ENCODE measurements around the gene VEPH1. TPM values are rescaled to one million over a fixed set of nuclear protein-coding genes. Genes with fewer than 3 reads are reported as not detected.

VEPH1 gene
- total and polyA plus RNA-seq, 3 donors from 2014 or later, result 2.7 to 8.1 (median 3.0) TPM

DNA sequence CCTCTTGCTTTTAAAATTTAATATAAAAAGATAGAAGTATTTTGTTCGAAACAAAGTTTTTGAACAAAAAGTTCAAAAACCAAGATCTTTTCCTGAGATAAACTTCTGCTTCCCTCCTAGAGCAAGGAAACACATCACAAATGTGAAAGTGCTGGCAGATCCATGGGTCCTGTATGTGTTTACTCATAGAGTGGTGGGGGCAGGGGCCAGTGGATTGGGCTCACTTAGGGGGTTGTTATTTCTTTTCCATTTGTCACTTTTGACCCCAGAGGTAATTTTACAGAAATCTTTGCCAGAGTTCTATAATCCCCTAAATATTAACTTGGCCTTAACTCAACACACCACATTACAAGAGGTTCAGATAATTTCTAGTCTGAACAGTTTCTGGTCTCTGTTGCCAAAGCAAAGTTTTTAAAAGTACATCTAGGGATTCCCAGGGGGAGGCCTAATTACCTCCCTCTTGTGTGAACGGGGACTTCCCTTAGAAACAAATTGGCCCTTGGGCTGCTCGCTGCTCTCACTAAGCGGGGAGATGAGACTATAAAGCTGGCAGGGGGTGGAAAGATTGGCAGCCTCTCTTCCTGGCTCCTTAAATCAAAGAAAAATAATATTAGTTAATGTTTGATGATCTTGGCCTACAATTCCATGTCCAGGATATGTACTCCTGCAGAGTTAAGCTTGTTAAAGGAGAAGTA, 133.3 kb downstream of the VEPH1 start:
- Histone ChIP-seq H3K27me3 (no peaks in the 10 kb centered on the region), H3K36me3 (ENCODE audit: low read depth, missing control alignments) (no peaks in the 10 kb centered on the region), H3K4me3 (no peak overlapping the region), H3K9me3 (no peaks in the 10 kb centered on the region), H3K27ac (no peak overlapping the region), H3K4me1 (peaks cover 4% of the 10 kb centered on the region)
- intact Hi-C loops (cut with DNase I; ENCODE audit: low total_unique reads), result no loop called here
- peak; percentile 33 for DNase-seq
- no peak for TF ChIP-seq POLR2A (IDR thresholded peaks at IDR 0.05)
- TF ChIP-seq, protein P1, sequence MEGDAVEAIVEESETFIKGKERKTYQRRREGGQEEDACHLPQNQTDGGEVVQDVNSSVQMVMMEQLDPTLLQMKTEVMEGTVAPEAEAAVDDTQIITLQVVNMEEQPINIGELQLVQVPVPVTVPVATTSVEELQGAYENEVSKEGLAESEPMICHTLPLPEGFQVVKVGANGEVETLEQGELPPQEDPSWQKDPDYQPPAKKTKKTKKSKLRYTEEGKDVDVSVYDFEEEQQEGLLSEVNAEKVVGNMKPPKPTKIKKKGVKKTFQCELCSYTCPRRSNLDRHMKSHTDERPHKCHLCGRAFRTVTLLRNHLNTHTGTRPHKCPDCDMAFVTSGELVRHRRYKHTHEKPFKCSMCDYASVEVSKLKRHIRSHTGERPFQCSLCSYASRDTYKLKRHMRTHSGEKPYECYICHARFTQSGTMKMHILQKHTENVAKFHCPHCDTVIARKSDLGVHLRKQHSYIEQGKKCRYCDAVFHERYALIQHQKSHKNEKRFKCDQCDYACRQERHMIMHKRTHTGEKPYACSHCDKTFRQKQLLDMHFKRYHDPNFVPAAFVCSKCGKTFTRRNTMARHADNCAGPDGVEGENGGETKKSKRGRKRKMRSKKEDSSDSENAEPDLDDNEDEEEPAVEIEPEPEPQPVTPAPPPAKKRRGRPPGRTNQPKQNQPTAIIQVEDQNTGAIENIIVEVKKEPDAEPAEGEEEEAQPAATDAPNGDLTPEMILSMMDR (IDR thresholded peaks at IDR 0.05), result no peak
- 43% methylated on average over 4 of the region's 4 CpGs for WGBS, 2 donors

DNA sequence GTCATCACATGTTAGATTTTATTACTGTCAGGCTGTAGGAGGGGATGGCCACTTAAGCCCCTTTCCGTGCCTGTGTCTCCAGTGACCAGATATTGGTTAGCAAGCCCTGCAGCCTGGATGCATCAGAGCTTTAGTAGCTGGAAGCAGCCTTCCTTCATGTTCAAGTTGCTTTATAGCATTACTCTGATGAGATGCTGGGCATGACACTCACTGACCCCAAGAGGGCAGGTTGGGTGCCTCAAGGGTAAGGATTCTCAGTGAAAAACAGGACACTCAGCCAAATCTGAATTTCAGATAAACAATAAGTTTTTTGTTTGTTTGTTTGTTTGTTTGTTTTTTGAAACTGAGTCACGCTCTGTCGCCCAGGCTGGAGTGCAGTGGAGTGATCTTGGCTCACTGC, 135.0 kb downstream of the VEPH1 start:
- intact Hi-C loops (cut with DNase I; ENCODE audit: low total_unique reads), result no loop called here
- Histone ChIP-seq H3K4me1 (peaks cover 4% of the 10 kb centered on the region), H3K27me3 (no peaks in the 10 kb centered on the region), H3K9me3 (no peaks in the 10 kb centered on the region), H3K27ac (no peak overlapping the region), H3K36me3 (ENCODE audit: low read depth, missing control alignments) (no peaks in the 10 kb centered on the region), H3K4me3 (no peak overlapping the region)
- DNase-seq, result no peak
- WGBS, 2 donors, result 96 to 100% methylated on average over 3 of the region's 3 CpGs
- TF ChIP-seq, protein P1 (IDR thresholded peaks at IDR 0.05), result no peak
- no peak for TF ChIP-seq POLR2A (IDR thresholded peaks at IDR 0.05)

DNA sequence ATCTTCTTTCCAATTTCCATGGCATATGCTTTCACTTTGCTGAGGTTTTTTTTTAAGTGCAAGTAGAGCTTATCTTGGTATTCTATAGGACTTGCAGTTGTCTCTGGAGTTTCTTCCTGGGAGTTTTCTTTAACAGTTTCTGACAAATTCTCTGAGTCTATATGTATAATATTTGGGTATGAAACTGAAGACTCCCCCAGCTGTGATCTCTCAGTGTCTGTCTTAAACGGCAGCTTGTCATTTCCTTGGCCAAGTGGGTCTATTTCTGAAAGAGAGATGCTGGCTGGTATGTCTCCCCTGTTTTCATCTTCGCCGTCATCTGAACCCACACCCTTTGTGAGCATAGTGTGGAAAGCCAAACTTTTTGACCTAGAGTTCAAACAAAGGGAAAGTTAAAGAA, 139.8 kb downstream of the VEPH1 start:
- Histone ChIP-seq H3K27me3 (no peaks in the 10 kb centered on the region), H3K4me1 (no peaks in the 10 kb centered on the region), H3K9me3 (no peaks in the 10 kb centered on the region), H3K27ac (no peak overlapping the region), H3K36me3 (ENCODE audit: low read depth, missing control alignments) (no peaks in the 10 kb centered on the region), H3K4me3 (no peak overlapping the region)
- intact Hi-C loops (cut with DNase I; ENCODE audit: low total_unique reads), result no loop called here
- WGBS, 2 donors, result 79 to 95% methylated on average over 3 of the region's 3 CpGs
- TF ChIP-seq POLR2A (IDR thresholded peaks at IDR 0.05), result no peak
- TF ChIP-seq, protein P1 (IDR thresholded peaks at IDR 0.05), result no peak
- DNase-seq, result no peak

DNA sequence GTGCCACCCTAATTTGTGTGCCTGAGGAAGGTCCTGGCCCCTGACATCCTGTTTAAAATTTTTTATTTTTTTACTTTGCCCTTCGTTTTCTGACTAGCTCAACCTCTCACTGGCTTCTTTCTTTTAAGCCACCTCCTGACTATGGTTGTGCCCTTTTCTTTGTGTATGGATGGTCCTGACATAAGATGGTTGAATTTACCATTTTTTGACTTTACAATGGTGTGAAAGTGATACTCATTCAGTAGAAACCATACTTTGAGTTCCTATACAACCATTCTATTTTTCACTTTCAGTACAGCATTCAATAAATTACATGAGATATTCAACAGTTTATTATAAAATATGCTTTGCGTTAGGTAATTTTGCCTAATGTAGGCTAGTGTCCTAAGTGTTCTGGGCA, 140.9 kb downstream of the VEPH1 start:
- WGBS, 2 donors, result 91 to 95% methylated on average over 2 of the region's 2 CpGs
- Histone ChIP-seq H3K27me3 (no peaks in the 10 kb centered on the region), H3K27ac (no peak overlapping the region), H3K4me1 (no peaks in the 10 kb centered on the region), H3K9me3 (no peaks in the 10 kb centered on the region), H3K4me3 (no peak overlapping the region), H3K36me3 (ENCODE audit: low read depth, missing control alignments) (no peaks in the 10 kb centered on the region)
- intact Hi-C loops (cut with DNase I; ENCODE audit: low total_unique reads), result no loop called here
- TF ChIP-seq POLR2A (IDR thresholded peaks at IDR 0.05), result no peak
- TF ChIP-seq, protein P1 (IDR thresholded peaks at IDR 0.05), result no peak
- DNase-seq, result no peak

DNA sequence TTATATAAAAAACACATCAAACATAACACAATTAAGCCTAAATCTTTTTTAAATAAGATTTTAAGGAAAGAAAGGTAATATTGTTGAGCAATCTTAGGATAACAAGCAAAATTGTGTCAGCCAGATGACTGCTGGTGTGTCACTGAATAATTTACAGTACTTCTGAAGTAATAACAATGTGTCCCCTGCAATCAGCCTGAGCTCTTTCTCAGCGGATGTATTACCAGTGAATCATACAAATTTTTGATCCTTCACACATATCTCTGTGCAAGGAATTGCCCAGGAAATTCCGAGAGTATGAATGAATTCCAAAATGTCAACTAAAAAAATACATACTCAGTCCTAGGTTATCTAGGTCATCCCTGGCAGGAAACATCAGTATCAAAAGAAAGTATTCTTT, 143.2 kb downstream of the VEPH1 start:
- DNase-seq, result no peak
- intact Hi-C loops (cut with DNase I; ENCODE audit: low total_unique reads), result no loop called here
- 54 to 66% methylated on average over 2 of the region's 2 CpGs for WGBS, 2 donors
- Histone ChIP-seq H3K4me1 (no peaks in the 10 kb centered on the region), H3K36me3 (ENCODE audit: low read depth, missing control alignments) (no peaks in the 10 kb centered on the region), H3K27me3 (no peaks in the 10 kb centered on the region), H3K27ac (no peak overlapping the region), H3K9me3 (no peaks in the 10 kb centered on the region), H3K4me3 (no peak overlapping the region)
- no peak for TF ChIP-seq POLR2A (IDR thresholded peaks at IDR 0.05)
- TF ChIP-seq, protein P1 (IDR thresholded peaks at IDR 0.05), result no peak

Data from testis (tissue), 3 donors.